Measurements from ENCODE around the gene SLC29A1.

The SLC29A1 gene

DNA sequence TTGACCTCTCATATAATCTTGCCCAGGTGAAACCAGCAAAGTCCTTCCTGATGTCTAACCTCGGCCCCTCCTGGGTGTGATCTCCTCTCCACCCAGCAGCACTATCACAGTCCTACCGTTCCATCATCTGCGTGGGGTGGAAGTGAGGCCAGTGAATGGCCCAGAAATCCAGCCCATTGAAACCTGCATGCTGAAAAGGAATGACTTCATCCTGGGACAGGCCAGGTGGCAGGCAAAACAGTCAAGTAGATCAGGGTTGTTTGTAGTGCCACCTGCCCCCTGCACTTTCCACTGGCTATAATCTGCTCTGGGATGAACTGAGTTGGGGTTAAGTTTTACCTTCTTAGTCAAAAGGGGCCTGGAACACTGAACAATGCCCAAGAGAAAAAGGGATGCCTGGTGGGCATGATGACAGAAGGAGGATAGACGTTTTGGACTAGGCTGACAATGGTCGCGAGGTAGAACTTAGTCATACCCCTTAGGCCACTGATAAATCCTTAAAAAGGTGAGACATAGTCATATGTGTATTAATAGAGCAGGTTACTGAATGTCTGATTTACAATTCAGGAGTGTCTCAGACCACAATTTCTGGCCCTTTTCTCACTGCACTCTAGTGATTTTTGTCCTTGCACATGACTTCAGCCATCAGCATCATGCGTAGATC, 15.4 kb downstream of the SLC29A1 start:
- peak in 1 of 2 experiments; percentile 28 for DNase-seq

DNA sequence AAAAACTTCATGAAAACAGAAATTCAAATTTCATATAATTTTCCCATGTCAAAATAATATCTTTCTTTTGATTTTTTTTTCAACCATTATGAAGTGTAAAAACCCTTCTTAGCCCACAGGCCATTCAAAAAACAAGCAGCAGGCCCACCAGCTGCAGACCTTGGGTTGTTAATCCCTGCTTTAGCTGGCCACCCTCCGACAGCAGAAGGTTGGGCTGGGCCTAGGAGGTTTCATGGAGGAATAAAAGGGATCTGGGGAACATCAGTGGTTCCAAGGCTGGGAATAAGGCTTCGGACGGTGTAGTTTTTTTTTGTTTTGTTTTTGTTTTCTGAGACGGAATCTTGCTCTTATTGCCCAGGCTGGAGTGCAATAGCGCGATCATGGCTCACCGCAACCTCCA, 19.9 kb downstream of the SLC29A1 start:
- DNase-seq = no peak

DNA sequence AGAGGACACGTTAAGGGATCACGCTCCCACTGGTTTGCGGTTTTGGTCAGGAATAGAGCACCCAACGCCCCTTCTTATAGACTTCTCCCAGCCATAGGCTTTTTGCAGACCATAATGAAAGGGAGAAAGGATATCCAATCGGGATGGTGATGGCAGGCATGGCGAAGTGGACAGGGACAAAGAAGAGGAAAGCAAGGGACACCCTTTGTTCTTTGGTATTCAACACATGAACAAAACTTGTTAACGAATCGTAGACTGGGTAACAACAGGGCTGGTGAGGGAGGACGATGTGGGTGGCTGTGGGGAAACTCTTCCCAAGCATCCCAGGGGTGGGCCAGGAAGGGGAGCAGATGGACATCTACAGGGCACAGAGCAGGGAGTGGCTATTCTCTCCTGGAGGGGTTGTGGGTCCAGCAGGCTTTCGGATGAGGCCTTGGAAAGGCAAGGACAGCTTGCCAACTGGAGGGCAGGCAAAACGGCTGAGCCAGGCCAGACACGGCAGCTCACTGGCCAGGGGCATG, 22.1 kb downstream of the SLC29A1 start:
- DNase-seq = no peak

DNA sequence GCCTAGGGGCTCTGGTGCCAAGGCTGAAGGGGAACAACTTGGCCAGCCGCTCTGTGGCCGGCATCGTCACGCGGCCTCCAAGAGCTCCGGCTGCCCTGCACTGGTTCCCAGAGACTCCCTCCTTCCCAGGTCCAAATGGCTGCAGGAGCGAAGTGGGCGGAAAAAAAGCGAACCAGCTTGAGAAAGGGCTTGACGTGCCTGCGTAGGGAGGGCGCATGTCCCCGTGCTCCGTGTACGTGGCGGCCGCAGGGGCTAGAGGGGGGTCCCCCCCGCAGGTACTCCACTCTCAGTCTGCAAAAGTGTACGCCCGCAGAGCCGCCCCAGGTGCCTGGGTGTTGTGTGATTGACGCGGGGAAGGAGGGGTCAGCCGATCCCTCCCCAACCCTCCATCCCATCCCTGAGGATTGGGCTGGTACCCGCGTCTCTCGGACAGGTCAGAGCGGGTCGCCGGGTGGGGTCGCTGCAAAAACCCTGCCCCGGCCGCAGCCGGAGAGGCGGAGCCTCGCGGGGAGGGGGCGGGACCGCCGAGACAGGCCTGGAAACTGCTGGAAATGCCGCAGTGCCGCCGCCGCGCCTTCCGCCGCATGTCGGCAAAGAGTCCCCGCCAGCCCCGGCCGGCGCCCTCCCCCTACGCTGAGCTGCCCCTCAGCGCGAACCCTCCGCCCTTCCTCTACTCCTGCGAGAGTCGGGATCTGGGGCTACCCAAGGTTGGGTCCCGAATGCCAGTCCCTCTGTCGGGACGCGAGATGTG, 22.7 kb downstream of the SLC29A1 start:
- peak; percentile 76 to 94 for DNase-seq

DNA sequence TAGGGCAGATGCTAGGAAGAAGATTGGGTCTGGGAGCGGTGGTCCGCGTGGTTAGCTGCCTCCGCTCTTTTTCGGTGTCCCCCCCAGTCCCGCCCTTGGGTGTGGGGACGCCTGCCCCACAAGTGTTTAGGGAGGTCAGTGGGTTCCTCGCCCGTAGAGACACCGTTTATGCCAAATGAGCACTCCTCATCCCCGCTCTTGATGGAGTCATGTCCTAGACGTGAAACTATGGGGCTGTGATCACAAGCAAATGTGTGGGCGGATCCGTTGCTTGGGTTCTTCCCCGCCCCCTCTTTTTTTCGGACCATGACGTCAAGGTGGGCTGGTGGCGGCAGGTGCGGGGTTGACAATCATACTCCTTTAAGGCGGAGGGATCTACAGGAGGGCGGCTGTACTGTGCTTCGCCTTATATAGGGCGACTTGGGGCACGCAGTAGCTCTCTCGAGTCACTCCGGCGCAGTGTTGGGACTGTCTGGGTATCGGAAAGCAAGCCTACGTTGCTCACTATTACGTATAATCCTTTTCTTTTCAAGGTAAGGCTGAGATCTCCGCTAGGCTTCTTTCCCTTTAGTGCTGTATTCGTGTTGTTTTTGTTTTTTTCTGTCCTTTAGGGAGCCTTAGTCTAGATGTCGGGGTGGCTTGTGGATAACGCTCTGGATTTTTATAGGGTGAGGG, 23.4 kb downstream of the SLC29A1 start, which contains the start of gene HSP90AB1:
HSP90AB1 (plus strand) TSS at position 439 of the 675 bp plus-strand sequence. CDS start 1,529 bp downstream, outside the sequence.
- peak; percentile 96 for DNase-seq

DNA sequence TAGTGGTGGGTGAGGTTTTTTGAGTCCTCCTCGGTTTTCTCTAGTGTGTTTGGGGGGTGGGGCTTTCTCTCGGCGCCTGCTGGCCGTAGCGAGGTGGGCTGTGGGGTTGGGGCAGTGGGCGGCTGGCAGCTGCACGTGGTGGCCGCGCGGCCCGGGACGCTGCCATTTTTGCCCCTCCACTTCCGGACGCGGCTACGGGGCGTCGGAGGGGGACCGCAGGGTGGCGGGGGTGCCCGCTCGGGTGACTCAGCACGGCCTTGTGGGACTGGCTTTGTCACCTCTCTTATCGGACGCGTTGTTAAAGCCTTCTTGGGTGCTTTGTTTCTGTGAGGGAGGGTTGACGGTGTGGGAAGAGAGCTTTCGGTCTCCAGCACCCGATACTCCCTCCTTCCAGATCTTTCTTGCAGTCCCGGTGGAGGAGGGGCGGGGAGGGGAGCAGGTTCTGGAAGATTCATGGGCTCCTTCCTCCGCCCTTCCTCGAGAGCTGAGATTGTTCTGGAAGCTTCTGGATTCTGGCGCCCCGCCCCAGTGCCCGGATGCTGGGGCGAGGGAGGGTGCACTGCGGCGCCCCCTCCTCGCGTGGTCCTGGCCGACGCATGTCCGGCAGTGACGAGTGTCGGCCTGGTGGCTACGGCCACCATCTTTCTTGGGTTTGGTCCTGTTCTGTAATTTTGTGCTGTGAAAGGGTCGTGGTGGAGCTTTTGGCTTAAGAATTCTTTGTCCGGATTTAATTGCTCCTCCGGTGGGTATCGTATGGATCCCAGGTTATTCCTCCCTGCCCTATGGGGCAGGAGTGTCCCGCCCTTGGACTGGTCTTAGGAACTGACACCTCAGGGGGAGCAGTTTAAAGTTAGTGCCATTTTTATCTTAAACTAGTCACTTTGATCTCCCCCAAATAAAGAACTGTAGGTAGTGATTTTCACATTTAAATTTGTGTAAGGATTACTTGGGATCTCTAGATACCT, 24.2 kb downstream of the SLC29A1 start:
- DNase-seq = no peak

DNA sequence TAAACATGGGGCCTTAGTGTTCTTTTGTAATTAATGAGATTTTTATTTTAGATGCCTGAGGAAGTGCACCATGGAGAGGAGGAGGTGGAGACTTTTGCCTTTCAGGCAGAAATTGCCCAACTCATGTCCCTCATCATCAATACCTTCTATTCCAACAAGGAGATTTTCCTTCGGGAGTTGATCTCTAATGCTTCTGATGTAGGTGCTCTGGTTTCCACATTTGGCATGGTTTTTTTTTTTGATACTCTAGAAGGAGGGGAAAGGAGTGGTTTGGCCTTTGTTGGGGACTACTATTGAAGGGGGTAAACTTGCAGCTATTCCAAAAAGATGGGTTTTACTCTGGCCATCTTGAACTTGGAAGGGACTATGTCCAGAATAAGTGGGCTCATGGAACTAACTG, 25.2 kb downstream of the SLC29A1 start:
- DNase-seq = no peak

DNA sequence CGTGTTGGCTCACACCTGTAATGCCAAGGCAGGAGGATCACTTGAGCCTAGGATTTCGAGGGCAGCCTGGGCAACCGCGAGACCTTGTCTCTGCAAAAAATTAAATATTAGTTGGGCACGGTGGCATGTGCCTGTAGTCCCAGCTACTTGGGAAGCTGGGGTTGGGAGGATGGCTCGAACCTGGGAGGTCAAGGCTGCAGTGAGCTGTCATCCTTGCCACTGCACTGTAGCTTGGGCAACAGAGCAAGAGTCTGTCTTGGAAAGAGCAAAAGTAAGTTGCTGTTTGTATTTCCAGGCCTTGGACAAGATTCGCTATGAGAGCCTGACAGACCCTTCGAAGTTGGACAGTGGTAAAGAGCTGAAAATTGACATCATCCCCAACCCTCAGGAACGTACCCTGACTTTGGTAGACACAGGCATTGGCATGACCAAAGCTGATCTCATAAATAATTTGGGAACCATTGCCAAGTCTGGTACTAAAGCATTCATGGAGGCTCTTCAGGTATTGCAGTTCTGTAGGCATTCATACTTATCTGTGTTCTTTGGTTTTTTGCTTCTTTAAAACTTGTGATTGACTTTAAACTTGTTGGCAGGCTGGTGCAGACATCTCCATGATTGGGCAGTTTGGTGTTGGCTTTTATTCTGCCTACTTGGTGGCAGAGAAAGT, 25.8 kb downstream of the SLC29A1 start:
- DNase-seq = no peak

DNA sequence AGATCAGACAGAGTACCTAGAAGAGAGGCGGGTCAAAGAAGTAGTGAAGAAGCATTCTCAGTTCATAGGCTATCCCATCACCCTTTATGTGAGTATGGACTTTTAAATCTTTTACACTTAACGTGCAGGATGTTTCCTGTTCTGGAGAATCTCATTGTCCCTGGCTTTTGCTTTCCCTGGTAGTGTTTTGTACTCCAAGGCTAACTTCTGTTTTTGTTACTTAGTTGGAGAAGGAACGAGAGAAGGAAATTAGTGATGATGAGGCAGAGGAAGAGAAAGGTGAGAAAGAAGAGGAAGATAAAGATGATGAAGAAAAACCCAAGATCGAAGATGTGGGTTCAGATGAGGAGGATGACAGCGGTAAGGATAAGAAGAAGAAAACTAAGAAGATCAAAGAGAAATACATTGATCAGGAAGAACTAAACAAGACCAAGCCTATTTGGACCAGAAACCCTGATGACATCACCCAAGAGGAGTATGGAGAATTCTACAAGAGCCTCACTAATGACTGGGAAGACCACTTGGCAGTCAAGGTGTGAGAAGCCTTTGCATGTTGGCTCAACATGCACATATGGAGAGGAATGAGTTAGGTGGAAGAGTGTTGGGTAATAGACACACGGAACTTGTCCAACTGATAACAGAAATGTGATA, 26.8 kb downstream of the SLC29A1 start:
- no peak for DNase-seq

DNA sequence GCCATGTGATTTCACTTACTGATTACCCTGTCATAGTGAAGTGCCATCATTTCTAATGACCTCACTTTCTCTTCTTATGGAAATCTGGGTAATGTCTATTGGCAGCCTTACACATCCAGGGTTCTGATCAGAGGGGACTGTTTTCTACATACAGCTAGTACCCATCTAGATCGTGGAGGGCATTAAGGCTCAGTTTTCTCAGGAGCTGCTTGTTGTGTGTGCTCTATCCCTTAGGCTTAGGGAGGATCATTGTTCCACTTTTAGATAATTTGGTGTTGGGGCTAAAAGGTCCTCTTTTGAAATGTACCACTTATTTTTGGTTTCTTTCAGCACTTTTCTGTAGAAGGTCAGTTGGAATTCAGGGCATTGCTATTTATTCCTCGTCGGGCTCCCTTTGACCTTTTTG, 27.3 kb downstream of the SLC29A1 start:
- DNase-seq = no peak

DNA sequence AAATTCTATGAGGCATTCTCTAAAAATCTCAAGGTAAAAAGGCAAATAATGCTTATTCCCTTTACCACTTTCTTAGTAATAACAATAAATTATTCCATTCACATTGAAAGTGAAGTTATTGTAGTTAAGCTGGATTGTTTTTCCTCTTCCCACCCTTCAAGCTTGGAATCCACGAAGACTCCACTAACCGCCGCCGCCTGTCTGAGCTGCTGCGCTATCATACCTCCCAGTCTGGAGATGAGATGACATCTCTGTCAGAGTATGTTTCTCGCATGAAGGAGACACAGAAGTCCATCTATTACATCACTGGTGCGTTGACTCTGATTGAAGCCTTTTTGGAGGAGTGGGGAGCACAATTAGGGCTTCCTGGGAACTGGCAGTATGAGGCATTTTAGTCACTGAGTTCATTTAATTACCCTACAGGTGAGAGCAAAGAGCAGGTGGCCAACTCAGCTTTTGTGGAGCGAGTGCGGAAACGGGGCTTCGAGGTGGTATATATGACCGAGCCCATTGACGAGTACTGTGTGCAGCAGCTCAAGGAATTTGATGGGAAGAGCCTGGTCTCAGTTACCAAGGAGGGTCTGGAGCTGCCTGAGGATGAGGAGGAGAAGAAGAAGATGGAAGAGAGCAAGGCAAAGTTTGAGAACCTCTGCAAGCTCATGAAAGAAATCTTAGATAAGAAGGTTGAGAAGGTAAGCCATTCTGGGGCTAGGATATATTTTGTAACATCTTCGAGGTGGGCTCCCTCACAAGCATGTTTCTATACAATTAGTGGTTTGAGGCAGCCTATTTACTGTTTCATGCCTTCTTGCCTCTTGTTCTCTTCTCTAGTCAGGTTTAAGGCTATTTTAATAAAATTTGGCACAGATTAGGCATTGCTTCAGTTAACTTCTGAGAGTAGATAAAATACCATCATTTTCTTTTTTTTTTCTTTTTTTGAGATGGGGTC, 28.5 kb downstream of the SLC29A1 start:
- no peak for DNase-seq

DNA sequence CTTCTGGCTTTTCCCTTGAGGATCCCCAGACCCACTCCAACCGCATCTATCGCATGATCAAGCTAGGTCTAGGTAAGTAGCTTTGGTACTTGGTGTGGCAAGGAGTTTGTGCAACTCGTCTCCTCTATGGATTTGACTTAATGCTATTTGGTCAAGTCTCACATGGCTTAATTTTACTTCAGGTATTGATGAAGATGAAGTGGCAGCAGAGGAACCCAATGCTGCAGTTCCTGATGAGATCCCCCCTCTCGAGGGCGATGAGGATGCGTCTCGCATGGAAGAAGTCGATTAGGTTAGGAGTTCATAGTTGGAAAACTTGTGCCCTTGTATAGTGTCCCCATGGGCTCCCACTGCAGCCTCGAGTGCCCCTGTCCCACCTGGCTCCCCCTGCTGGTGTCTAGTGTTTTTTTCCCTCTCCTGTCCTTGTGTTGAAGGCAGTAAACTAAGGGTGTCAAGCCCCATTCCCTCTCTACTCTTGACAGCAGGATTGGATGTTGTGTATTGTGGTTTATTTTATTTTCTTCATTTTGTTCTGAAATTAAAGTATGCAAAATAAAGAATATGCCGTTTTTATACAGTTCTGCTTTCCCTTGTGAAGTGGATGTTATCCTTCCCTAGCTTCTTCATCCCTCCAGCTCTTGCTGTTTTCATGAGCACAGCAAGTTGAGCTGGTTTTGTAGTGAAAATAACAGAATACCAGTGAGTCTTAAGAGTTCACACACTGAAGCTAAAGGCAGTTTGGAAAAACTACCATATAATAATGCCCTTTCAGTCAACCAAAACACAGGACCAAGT, 30.1 kb downstream of the SLC29A1 start:
- peak in 1 of 2 experiments; percentile 44 for DNase-seq

DNA sequence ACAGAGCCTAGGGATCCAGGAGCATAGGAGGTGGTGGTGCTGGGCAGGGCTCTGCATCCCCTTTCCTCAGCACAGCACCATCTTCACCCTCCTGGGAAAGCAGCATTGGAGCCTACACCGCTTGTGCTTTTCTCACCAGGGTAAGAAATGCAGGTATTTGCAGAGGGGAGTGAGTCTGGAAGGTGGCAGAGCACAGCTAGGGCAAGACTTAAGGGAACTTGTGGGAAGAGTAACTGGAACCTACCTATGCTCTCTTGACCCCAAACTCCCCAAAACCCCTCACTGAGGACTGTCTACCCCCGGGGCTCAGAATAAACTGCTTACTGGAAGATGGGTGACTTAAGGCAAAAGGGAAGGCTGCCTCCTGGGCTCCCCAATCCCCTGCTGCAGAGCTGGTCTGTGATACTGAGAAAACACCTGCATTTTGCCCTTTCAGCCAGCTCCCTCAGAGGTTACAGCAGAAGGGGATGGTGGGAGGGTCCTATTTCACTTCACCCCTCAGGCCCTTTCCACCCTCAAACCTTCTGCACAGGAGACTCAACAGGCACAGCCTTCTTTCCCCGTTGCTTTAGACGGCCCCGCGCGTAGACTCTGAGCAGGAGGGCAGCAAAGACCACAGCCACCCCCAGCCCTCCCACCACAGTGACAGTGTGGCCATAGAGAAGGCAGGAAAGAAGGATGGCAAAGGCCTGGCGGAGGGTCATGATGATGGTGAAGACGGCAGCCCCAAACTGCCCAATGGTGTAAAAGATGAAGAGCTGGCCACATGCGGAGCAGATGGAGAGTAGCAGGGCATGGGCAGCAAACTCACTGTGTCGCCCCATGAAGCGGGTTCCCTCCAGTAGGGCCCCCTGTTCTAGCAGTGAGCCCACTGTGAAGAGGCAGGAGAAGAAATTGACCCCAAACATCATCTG, 31.1 kb downstream of the SLC29A1 start:
- DNase-seq = no peak

DNA sequence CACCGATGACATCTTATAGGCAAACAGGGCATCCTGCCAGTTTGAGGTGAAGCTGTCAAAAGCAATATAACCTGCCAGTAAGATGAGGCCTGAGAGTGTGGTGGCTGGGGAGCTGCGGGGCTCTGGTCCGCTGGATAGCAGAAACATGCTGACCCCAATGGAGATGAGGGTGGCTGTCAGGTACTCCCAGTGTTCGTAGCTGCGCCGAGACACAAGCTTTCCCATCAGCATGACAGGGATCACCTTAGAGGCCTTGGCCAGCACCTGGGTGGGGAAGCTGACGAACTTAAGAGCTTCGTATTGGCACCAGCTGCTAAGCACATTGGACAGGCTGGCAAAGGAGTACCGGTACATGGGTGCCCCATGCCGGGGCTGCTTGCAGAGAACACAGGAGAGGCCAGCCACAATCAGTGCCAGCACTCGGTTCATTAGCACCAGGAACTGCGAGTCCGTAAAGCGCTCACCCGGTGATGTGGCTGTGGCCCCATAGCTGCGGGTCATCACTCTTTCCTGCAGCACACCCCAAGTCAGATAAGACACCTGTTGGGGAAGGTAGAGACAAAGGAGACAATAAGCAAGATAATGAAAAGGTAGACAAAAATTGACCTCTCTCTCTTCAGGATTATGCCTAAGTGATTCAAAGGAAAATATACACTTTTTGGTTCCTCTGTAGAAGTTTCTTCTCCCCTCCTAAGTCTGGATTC, 31.9 kb downstream of the SLC29A1 start:
- peak in 1 of 2 experiments; percentile 24 for DNase-seq

DNA sequence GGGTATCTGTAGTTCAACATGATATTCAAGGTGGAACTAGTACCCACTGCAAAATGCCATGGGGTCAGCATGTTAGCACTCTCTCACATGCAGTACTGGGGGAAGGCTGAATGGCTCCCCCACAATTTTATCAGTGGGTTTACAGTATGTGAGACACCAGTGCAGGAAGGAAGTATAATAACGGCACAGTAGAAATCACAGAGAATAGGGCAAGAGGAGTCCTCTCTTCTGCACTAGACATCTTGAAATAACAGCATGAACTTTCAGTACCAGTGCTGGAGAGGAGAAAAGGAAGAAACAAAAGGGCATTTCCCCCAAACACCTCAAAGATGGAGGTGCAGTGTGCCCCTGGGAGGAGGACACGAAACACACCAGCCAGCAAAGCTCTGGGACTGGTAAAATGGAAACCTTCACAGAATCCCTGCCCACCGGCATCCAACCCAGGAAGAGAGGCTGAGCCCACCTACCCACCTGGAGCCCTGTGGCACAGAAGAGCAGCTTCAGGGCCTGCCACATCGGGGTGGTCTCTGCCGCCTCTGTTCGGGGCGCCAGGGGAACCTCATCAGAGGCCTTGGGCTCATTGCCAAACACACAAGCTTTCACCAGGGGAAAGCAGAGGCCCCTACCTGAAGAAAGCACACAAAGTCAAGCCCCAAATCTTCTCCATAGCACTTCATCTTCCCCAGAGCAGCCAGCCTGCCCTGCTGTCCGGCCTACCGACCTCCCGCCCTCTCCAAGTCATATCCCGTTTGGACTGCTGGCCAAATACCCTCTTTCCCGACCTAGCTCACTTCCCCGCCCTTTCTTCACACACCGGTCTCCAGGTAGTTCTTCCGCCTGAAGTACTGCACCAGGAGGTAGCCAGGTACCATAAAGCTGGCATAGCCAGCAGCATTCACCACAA, 32.7 kb downstream of the SLC29A1 start:
- DNase-seq = no peak

DNA sequence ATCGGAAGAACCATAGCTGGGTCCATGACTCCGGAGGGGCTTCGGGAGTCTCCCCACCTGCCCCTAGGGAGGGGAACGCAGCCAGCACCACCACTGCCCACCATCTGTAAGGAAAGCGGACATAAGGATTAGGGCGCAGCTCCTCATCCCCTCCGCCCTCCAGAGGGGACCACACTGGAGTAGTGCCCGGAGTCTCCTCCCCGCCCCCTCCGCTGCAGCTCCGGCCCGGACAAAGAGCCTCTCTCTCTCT, 33.3 kb downstream of the SLC29A1 start:
- no peak for DNase-seq
